Erythroblast (primary cell): Measurements from ENCODE around the gene AMBP.

Experiments used
- DNase-seq, 2 experiments: peaks; one replicate each; lab custom pipeline; 2025; lab: John Stamatoyannopoulos, UW
- GATA1 ChIP-seq: IDR thresholded peaks from 2 replicates; pipeline ENCODE4 v1.6.1; 2011; ENCODE audit warnings: low read depth, mild to moderate bottlenecking, control low read depth, low read length, moderate library complexity
- POLR2A ChIP-seq: IDR thresholded peaks from 2 replicates; pipeline ENCODE4 v1.6.1; 2011; ENCODE audit warnings: mild to moderate bottlenecking, low read length

Gene AMBP

DNA sequence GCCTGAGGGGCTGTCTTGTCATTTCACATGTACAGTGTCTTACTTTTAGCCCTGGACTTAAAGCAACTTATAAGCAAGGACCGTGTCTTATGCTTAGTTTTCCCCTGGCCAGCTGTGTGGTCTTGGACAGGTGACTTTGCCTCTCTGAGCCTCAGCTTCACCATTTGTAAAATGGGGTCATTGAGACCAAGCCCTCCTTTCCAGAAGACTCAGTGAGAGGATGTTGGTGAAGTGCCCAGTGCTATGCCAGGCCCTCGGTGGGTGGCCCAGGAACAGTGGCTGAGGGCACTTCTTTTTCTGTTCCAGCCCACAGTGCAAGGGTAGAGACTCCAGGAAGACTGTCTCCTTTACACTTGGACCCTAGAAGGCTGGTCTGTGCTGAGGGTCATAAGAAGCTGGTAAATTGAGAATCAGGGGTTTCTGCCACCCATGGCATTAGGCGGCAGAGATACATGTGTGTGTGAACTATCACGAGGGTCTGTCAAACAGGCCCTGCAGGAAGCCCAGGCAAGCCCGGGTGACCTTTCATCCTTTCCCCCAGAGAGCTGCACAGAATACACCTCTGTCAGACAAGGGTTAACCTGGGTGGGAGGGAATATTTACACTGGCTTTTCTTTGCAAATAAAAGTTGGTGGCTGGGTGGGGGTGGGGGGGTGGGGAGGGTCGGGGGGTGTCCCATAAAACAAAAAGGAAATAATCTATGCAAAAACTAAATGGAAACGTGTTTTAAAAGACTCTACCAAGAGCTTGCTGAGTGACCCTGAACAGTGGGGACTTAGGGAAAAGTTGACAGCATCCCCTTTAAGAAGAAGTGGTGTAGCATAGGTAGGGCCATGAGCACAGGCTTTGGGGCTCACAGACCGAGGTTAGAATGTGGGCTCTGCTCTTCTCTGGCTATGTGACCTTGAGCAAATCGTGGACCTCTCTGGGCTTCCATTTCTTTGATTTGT, 41.4 kb upstream of the AMBP start:
- no peak for DNase-seq
- TF ChIP-seq GATA1 (no peak), POLR2A (no peak)

- TF ChIP-seq GATA1 (no peak), POLR2A (no peak)
- DNase-seq: no peak
These were observed 40.1 kb upstream of the AMBP start for GRCh38 chr9:114117996-114118830.

GRCh38 chr9:114117614-114117995, 39.5 kb upstream of the AMBP start:
- DNase-seq: no peak
- no peak for TF ChIP-seq GATA1
- TF ChIP-seq POLR2A: no peak

- DNase-seq: no peak
- no peak for TF ChIP-seq GATA1
- no peak for TF ChIP-seq POLR2A
These were observed 38.1 kb upstream of the AMBP start for GRCh38 chr9:114116126-114116747.

DNA sequence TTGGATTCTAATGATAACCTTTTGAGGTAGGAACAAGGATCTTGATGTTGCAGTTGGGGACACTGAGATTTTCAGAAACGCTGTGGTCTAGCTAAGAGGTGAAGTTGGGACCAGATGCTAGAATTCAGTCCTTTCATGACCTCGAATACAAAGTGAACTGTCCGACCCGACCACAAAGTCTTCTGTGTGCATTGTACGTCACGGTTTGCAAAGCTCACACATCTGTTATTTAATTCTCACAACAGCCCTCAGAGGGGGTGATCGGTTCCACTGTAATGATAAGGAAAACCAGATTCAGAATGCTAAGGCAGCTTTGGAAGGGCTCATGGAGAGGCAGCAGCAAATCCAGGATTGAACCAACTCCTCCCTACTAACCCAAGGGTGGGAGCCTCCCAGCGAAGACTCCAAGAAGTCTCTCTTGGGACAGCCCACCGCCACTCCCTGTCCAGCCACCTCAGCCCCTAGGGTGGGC, 37.6 kb upstream of the AMBP start:
- TF ChIP-seq POLR2A (no peak), GATA1 (no peak)

GRCh38 chr9:114114364-114114763, 36.3 kb upstream of the AMBP start:
- TF ChIP-seq GATA1: no peak
- no peak for TF ChIP-seq POLR2A
- DNase-seq: no peak

More for the DNA sequence above, 37.6 kb upstream of the AMBP start:
- DNase-seq: no peak

GRCh38 chr9:114112778-114113584, 34.9 kb upstream of the AMBP start:
- DNase-seq: no peak
- no peak for TF ChIP-seq POLR2A
- no peak for TF ChIP-seq GATA1

GRCh38 chr9:114112325-114112724, 34.2 kb upstream of the AMBP start:
- no peak for TF ChIP-seq GATA1
- no peak for TF ChIP-seq POLR2A
- DNase-seq: no peak

DNA sequence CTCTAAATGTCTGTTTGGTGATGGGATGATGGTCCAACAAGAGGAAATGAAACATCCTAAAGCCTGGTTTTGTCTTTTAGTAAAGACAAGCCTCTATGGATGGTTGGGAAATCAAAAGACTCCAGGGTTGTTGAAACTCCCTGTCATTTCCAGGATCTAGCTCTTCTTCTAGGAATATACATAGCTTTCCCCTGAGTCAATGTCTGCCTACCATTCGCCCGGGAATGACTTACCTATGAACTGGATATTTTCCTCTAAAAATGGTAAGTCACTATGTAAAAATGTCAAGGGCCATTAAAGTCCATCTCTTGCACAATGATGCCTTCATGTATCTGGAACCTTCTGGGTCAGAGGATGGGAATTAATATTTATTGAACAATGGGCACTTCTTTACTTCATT, 32.1 kb upstream of the AMBP start:
- TF ChIP-seq POLR2A (no peak), GATA1 (no peak)
- no peak for DNase-seq

DNA sequence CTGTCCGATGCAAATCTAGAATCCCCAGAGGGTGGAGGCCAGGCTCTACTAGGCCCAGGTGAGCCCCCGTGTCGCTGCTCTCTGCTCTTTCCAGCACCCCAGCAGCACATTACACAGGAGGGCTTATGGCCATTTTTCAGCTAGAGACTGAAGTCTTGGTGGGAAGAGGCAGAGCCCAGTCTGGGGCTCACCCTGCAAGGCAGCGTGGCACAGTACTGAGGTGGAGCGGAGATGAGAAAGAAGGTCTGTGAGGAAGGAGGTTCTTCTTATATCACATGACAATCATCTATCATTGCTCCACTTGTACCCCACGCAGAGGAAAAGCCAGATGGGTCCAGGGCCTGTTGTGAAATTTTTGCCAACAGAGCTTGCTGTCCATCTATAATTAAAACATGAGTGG, 31.0 kb upstream of the AMBP start:
- TF ChIP-seq GATA1 (no peak), POLR2A (no peak)
- no peak for DNase-seq

- peak; percentile 50 to 71 for DNase-seq
- TF ChIP-seq GATA1: no peak
- TF ChIP-seq POLR2A: no peak
These were observed 30.1 kb upstream of the AMBP start for GRCh38 chr9:114108016-114108833.

DNA sequence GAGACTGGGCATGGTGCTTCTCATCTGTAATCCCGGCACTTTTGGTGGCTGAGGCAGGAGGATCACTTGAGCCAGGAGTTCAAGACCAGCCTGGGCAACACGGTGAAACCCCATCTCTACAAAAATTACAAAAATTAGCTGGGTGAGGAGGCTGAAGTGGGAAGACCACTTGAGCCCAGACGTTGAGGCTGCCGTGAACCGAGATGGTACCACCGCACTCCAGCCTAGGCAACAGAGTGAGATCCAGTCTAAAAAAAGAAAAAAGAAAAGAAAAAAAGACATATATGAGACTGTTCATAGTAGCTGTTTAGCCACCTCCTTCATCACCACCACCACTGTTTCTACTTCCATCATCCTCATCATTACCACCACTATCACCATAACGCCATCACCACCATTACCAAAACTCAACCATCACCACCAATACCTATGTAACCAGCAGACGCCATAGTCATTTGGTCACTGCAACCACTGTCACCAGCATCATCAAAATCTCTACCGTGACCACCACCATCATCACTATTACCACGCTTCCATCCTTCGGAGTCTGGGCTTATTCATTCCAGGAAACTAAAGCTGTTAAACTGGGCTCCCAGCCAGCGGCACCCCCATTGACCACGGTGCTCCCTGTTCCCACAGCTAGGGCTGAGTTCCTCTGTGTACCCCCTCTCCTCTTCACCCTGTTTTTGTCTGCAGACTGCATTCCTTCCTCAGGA, 29.3 kb upstream of the AMBP start:
- no peak for DNase-seq
- no peak for TF ChIP-seq POLR2A
- no peak for TF ChIP-seq GATA1
